Measurements from ENCODE around the gene HTR1D. TPM values are rescaled to one million over a fixed set of nuclear protein-coding genes. Genes with fewer than 3 reads are reported as not detected.

HTR1D gene
- polyA plus RNA-seq, 1 donor from 2014 or later, result not detected

- Histone ChIP-seq H3K4me3 (ENCODE audit: low read length) (no peak overlapping the region), H3K36me3 (ENCODE audit: insufficient read depth, low read length) (no peaks in the 10 kb centered on the region), H2AFZ (ENCODE audit: low read depth, low read length) (no peak overlapping the region), H3K9me3 (ENCODE audit: low read length) (no peaks in the 10 kb centered on the region), H3K27ac (ENCODE audit: low read length) (no peak overlapping the region), H3K9me2 (ENCODE audit: insufficient read depth, low read length) (no peaks in the 10 kb centered on the region), H3F3A (ENCODE audit: insufficient read depth, low read length, poor library complexity, severe bottlenecking) (no peaks in the 10 kb centered on the region), H3K27me3 (ENCODE audit: insufficient read depth, low read depth, low read length) (no peaks in the 10 kb centered on the region), H4K20me1 (ENCODE audit: insufficient read depth) (no peaks in the 10 kb centered on the region), H3K79me2 (replicated peaks; ENCODE audit: insufficient read depth, low read length) (peaks cover 44% of the 10 kb centered on the region), H3K4me2 (ENCODE audit: low read length) (no peak overlapping the region), H3K9ac (ENCODE audit: low read length) (no peak overlapping the region)
- no peak for TF ChIP-seq CTCF (IDR thresholded peaks at IDR 0.05; ENCODE audit: poor library complexity, severe bottlenecking)
- TF ChIP-seq EZH2 (IDR thresholded peaks at IDR 0.05; ENCODE audit: borderline replicate concordance, insufficient read depth, low read length, poor library complexity, severe bottlenecking), result no peak
- TF ChIP-seq SMC3 (conservative IDR thresholded peaks at IDR 0.05; ENCODE audit: poor library complexity), result no peak
Measured at GRCh38 chr1:23156940-23157339, 60.4 kb downstream of the HTR1D start.

GRCh38 chr1:23152966-23153684 is 64.2 kb downstream of the HTR1D start:
- H3K9ac ChIP-seq (ENCODE audit: low read length), result no peak overlapping the region
- no peak overlapping the region for H3K4me2 ChIP-seq (ENCODE audit: low read length)
- no peaks in the 10 kb centered on the region for H3K27me3 ChIP-seq (ENCODE audit: insufficient read depth, low read depth, low read length)
- no peak overlapping the region for H3K27ac ChIP-seq (ENCODE audit: low read length)
- TF ChIP-seq REST (IDR thresholded peaks at IDR 0.05; ENCODE audit: borderline replicate concordance) (no peak), EZH2 (IDR thresholded peaks at IDR 0.05; ENCODE audit: borderline replicate concordance, insufficient read depth, low read length, poor library complexity, severe bottlenecking) (no peak), MXI1 (conservative IDR thresholded peaks at IDR 0.05; ENCODE audit: poor library complexity, severe bottlenecking) (no peak), SMC3 (conservative IDR thresholded peaks at IDR 0.05; ENCODE audit: poor library complexity) (no peak), RAD21 (conservative IDR thresholded peaks at IDR 0.05) (no peak), EP300 (conservative IDR thresholded peaks at IDR 0.05; ENCODE audit: poor library complexity, severe bottlenecking) (no peak), CTCF (IDR thresholded peaks at IDR 0.05; ENCODE audit: poor library complexity, severe bottlenecking) (no peak), TAF1 (IDR thresholded peaks at IDR 0.05; ENCODE audit: low read depth) (no peak), POLR2AphosphoS5 (IDR thresholded peaks at IDR 0.05) (no peak)
- peaks cover 29% of the 10 kb centered on the region for H3K79me2 ChIP-seq (replicated peaks; ENCODE audit: insufficient read depth, low read length)
- no peaks in the 10 kb centered on the region for H3K9me3 ChIP-seq (ENCODE audit: low read length)
- no peaks in the 10 kb centered on the region for H3K36me3 ChIP-seq (ENCODE audit: insufficient read depth, low read length)
- no peaks in the 10 kb centered on the region for H3K9me2 ChIP-seq (ENCODE audit: insufficient read depth, low read length)
- H3F3A ChIP-seq (ENCODE audit: insufficient read depth, low read length, poor library complexity, severe bottlenecking), result no peaks in the 10 kb centered on the region
- no peak overlapping the region for H3K4me3 ChIP-seq (ENCODE audit: low read length)
- H2AFZ ChIP-seq (ENCODE audit: low read depth, low read length), result no peak overlapping the region
- no peaks in the 10 kb centered on the region for H4K20me1 ChIP-seq (ENCODE audit: insufficient read depth)
